Keratinocyte (primary cell): Measurements from ENCODE around the gene ALS2. TPM values are rescaled to one million over a fixed set of nuclear protein-coding genes. Genes with fewer than 3 reads are reported as not detected.
"Not testable (repeated sequence)": the region's sequence is repeated elsewhere in the genome, so short reads cannot be mapped to it uniquely, and the experiment has no call there.

Experiments
- DNase-seq: peaks from one replicate; pipeline ENCODE4 v3.0.0-alpha.2; 2011; ENCODE audit warnings: low read depth, missing footprints, low spot score
- FAIRE-seq: peaks from 2 replicates; lab custom pipeline; 2011; peaks lifted over from hg19 to GRCh38; lab: Jason Lieb, UNC
- H2AFZ ChIP-seq: 2 replicates; pipeline ENCODE4 v1.6.0; 2012; ENCODE audit warnings: low read length, control low read depth, inconsistent platforms; ENCODE audit not compliant: control insufficient read depth
- H3K27ac ChIP-seq: 2 replicates; pipeline ENCODE4 v1.5.1; 2011; ENCODE audit warnings: low read length; ENCODE audit not compliant: control insufficient read depth, insufficient read depth
- H3K27me3 ChIP-seq: 3 replicates; pipeline ENCODE4 v1.6.0; 2011; ENCODE audit warnings: low read length; ENCODE audit not compliant: control insufficient read depth, insufficient read depth; ENCODE audit errors: extremely low read depth
- H3K36me3 ChIP-seq, 2 experiments: 2 replicates in 1 of 2; 3 replicates in 1 of 2; pipeline ENCODE4 v1.5.1; 2011; ENCODE audit warnings: low read length in 2 of 2, mild to moderate bottlenecking in 1 of 2; ENCODE audit not compliant: control insufficient read depth in 2 of 2, insufficient read depth in 2 of 2; ENCODE audit errors: extremely low read depth in 1 of 2
- H3K4me1 ChIP-seq: 3 replicates; pipeline ENCODE4 v1.5.1; 2011; ENCODE audit warnings: low read length; ENCODE audit not compliant: control insufficient read depth, insufficient read depth; ENCODE audit errors: extremely low read depth
- H3K4me2 ChIP-seq: 3 replicates; pipeline ENCODE4 v1.6.0; 2011; ENCODE audit warnings: low read depth, low read length; ENCODE audit not compliant: control insufficient read depth, insufficient read depth; ENCODE audit errors: extremely low read depth
- H3K4me3 ChIP-seq, 3 experiments: fragments of 200-600 bp in 1 of 3; sonication (generic) in 1 of 3; 2 replicates in 2 of 3; 3 replicates in 1 of 3; pipeline ENCODE4 v1.5.1; 2011 to 2016; ENCODE audit warnings: low read length in 3 of 3, mild to moderate bottlenecking in 3 of 3, control low read depth in 2 of 3, inconsistent platforms in 1 of 3, low read depth in 1 of 3, mixed read lengths in 1 of 3, mixed run types in 1 of 3, moderate library complexity in 1 of 3; ENCODE audit not compliant: control insufficient read depth in 2 of 3, insufficient read depth in 2 of 3; ENCODE audit errors: extremely low read depth in 1 of 3
- H3K79me2 ChIP-seq: 2 replicates; pipeline ENCODE4 v1.6.0; 2012; ENCODE audit warnings: low read length; ENCODE audit not compliant: control insufficient read depth, insufficient read depth
- H3K9ac ChIP-seq: 3 replicates; pipeline ENCODE4 v1.6.0; 2011; ENCODE audit warnings: low read length; ENCODE audit not compliant: control insufficient read depth, insufficient read depth; ENCODE audit errors: extremely low read depth
- H3K9me1 ChIP-seq: 3 replicates; pipeline ENCODE4 v1.6.0; 2011; ENCODE audit warnings: low read length; ENCODE audit not compliant: control insufficient read depth, insufficient read depth; ENCODE audit errors: extremely low read depth
- H3K9me3 ChIP-seq: 2 replicates; pipeline ENCODE4 v1.5.1; 2012; ENCODE audit warnings: low read depth, low read length; ENCODE audit not compliant: control insufficient read depth
- H4K20me1 ChIP-seq: 3 replicates; pipeline ENCODE4 v1.6.0; 2011; ENCODE audit warnings: low read length; ENCODE audit not compliant: control insufficient read depth, insufficient read depth; ENCODE audit errors: extremely low read depth
- CTCF ChIP-seq, 3 experiments: IDR thresholded peaks in 1 of 3; conservative IDR thresholded peaks in 1 of 3; optimal IDR thresholded peaks in 1 of 3; 2 replicates in 2 of 3; 3 replicates in 1 of 3; pipeline versions ENCODE3 to v1.5.1; 2011; ENCODE audit warnings: low read length in 3 of 3, mild to moderate bottlenecking in 3 of 3, moderate library complexity in 2 of 3, control low read depth in 1 of 3, inconsistent platforms in 1 of 3; ENCODE audit not compliant: insufficient read depth in 2 of 3; ENCODE audit errors: extremely low read depth in 1 of 3
- EZH2 ChIP-seq: IDR thresholded peaks from one replicate; pipeline ENCODE4 v1.6.1; 2012; ENCODE audit warnings: inconsistent platforms, mild to moderate bottlenecking, low read length, moderate library complexity
- dilution Hi-C: fragments of 300-500 bp; cut with MboI; formaldehyde crosslinking; loops from one replicate; pipeline ENCODE4 v1.7.0; 2020; ENCODE audit warnings: low sequenced_read_pairs; ENCODE audit not compliant: extremely low pct_ligation_motif_present
- polyA plus RNA-seq, 5 experiments: library from polyadenylated mRNA; depleted of rRNA in 3 of 5; stranded (reverse) in 3 of 5; stranded (forward) in 1 of 5; unstranded in 1 of 5; fragments of >200 nt; gene quantifications; 1 replicate in 1 of 5; 2 replicates in 3 of 5; 3 replicates in 1 of 5; pipeline versions ENCODE4 v1.2.1 to v1.2.3, GENCODE V29; 2011 to 2012; ENCODE audit warnings: missing spikeins in 2 of 5, low read depth in 1 of 5, low replicate concordance in 1 of 5

ALS2 gene
- polyA plus RNA-seq, 1 donor (not counting 4 experiments of a cell fraction or from before 2014, with no cell fraction given), result 25.8 TPM

DNA sequence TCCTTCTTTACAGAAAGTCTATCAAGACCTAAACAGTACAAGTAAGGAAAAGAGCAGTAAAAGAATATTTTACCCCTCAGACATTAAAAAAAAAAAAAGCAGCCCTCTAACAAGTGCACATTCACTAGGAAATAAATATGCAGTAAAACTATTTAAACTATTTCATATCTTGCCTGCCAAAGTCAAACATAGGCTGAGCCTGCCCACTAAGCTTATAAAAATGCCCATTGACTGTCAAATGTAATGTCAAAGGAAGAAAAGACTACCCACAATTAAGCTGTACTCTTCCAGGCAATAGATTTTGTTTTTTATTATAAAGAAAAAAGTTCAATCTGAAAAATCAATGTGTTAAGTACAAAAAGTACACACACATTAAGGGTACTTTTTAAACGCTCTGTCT is 11.8 kb downstream of the ALS2 start:
- Histone ChIP-seq H3K9me1 (peaks cover under 1% of the 10 kb centered on the region), H2AFZ (no peak overlapping the region), H3K79me2 (peaks cover 29% of the 10 kb centered on the region), H3K9ac (no peak overlapping the region), H3K4me2 (no peak overlapping the region), H3K27ac (no peak overlapping the region), H3K27me3 (no peaks in the 10 kb centered on the region), H4K20me1 (peaks cover 2% of the 10 kb centered on the region), H3K36me3 (peaks cover 0 to 6% of the 10 kb centered on the region in 2 experiments), H3K4me1 (no peaks in the 10 kb centered on the region), H3K9me3 (no peaks in the 10 kb centered on the region), H3K4me3 (no peak overlapping the region)
- dilution Hi-C loops, result no loop called here
- FAIRE-seq (no peak), DNase-seq (no peak)
- no peak for TF ChIP-seq CTCF (optimal IDR thresholded peaks at IDR 0.05 in 1 of 3, IDR thresholded peaks at IDR 0.05 in 1 of 3, conservative IDR thresholded peaks at IDR 0.05 in 1 of 3; ENCODE audit: extremely low read depth in 1 of 3, insufficient read depth in 2 of 3, low read length in 3 of 3)
- no peak for TF ChIP-seq EZH2

DNA sequence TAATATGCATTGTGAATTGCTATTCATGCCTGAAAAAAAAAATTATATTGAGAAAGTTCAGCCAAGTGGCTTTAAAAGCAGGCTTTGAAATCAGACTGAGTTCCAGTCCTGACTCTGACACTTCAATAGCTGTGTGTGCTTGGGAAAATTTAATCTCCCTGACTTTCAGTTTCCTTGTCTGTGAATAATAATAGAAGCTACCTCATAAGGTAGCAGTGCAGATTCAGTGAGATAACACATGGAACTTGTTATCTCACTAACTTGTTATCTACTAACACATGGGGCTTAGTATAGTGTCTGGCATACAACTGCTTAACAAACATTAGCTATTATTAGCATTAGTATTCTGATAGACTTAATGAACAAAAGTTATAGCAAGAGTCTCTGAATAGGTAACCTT is 14.9 kb downstream of the ALS2 start:
- TF ChIP-seq EZH2 (no peak), CTCF (optimal IDR thresholded peaks at IDR 0.05 in 1 of 3, IDR thresholded peaks at IDR 0.05 in 1 of 3, conservative IDR thresholded peaks at IDR 0.05 in 1 of 3; ENCODE audit: extremely low read depth in 1 of 3, insufficient read depth in 2 of 3, low read length in 3 of 3) (no peak)
- DNase-seq (no peak), FAIRE-seq (no peak)
- Histone ChIP-seq H3K27ac (no peak overlapping the region), H3K4me1 (no peaks in the 10 kb centered on the region), H3K9me3 (no peaks in the 10 kb centered on the region), H3K36me3 (peaks cover 8 to 21% of the 10 kb centered on the region in 2 experiments), H3K79me2 (peaks cover 10% of the 10 kb centered on the region), H2AFZ (no peak overlapping the region), H3K4me2 (no peak overlapping the region), H3K9me1 (no peaks in the 10 kb centered on the region), H4K20me1 (no peaks in the 10 kb centered on the region), H3K9ac (no peak overlapping the region), H3K4me3 (no peak overlapping the region), H3K27me3 (no peaks in the 10 kb centered on the region)
- dilution Hi-C loops, result no loop called here

DNA sequence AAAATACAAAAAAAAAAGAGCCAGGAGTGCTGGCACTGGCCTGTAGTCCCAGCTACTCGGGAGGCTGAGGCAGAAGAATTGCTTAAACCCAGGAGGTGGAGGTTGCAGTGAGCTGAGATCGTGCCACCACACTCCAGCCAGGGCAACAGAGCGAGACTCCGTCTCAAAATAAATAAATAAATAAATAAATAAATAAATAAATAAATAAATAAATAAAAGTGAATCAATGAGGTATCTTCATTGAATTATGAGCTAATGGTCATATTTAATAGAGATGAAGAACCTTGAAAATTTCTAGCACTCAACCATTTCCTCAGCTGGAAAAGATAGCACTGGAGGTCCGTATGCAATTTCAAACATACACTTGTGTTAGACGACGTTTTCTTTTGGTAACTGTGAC is 16.3 kb downstream of the ALS2 start:
- H3K9me3 ChIP-seq, DNase-seq, H2AFZ ChIP-seq, H3K27me3 ChIP-seq, H3K4me3 ChIP-seq, H3K9ac ChIP-seq, H3K9me1 ChIP-seq, H4K20me1 ChIP-seq, dilution Hi-C loops, H3K79me2 ChIP-seq, H3K4me2 ChIP-seq, FAIRE-seq, H3K4me1 ChIP-seq, H3K27ac ChIP-seq: not testable (repeated sequence)
- peaks cover 10 to 21% of the 10 kb centered on the region in 2 experiments for H3K36me3 ChIP-seq
